Renal cortex interstitium (tissue), 11 donors: ENCODE results near the gene RBM4. TPM values are rescaled to one million over a fixed set of nuclear protein-coding genes. Genes with fewer than 3 reads are reported as not detected.
A peak's percentile ranks its signal among the peaks of the same experiment; 100 is the strongest.

Experiments
- DNase-seq, 11 donors: peaks; one replicate each; pipeline ENCODE4 v3.0.0-alpha.2; 2013; ENCODE audit warnings: low read depth in 9 of 11, low spot score in 4 of 11; ENCODE audit errors: extremely low read depth in 1 of 11
- polyA plus RNA-seq, 3 donors: library from polyadenylated mRNA; unstranded; fragments of 120-200 nt; gene quantifications; one replicate each; pipeline ENCODE4 v1.2.1, GENCODE V29; 2013; ENCODE audit not compliant: insufficient read length in 3 of 3

Gene RBM4
- polyA plus RNA-seq, 3 donors, result 227 to 261 (median 261) TPM

DNA sequence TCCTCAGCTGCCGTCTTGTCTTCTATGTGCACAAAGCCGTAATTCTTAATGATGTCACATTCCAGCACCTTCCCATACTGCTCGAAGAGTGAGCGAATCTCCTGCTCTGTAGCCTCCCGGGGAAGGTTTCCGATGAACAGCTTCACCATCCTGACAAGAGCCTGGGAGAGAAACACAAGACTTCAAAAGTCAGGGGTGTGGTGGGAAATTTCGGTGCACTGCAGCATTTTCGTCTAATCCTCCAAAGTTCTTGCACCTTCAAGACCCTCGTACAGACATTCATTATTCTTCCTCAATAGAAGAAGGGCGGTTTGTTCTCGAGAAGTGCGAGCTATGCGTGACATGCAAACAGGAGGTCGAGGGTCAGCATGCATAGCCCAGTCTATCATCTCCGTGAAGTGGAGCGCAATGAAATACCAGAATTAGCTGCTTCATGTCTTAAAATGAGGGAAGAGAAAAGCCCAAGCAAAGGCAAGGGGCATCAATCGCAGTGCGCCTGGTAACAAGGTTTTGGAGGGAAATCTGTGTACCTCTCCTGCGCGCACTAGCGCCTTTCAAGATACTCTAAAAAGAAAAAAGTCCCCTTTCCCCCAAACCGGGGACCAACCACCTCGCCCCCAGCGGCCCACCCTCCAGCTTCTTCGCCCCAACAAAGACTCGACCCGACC is 38.6 kb downstream of the RBM4 start:
- DNase-seq, result peak in 2 of 11 donors; percentile 5 to 7

DNA sequence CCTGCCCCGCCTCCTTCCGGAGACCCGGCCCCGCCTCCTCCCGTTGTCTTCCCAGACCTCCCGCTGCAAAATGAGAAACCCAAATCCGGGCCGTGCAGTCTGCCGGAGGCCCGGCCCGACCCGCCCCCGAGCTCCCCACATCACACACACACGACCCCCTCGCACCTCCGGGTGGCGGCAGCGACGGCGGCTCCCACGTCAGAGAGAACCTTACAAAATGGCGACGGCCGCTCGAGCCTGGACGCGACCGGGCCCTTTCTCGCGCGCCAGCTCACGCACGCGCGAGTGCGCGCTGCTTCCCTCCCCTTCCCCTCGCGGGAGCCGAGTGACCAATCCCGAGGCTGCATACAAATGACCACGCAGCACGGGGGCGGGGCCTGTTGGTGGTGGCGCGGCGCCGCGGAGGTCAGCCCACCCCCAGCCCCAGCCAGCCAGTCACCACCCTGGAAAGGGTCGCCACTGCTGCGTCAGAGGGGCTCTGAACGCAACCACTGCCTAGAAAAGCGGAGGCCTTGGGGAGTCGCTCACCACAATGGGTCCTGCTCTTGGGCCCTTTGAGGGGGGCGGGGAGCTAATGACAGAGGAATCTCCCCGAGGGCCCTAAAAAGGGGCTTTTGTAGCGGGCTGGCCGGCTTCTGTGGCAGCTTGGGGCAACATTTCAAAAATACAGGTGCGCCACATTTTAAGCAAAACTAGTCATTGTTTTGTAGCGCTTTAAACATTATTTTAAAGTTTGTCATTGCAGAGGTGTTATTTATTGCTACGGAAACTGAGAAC is 39.3 kb downstream of the RBM4 start, which contains the start of gene RBM4B:
Gene RBM4B, minus strand, starts transcription at position 289 of the 777 bp plus-strand sequence. CDS start 808 bp downstream, outside the sequence.
- peak; percentile 88 to 95 (median 94) for DNase-seq

DNA sequence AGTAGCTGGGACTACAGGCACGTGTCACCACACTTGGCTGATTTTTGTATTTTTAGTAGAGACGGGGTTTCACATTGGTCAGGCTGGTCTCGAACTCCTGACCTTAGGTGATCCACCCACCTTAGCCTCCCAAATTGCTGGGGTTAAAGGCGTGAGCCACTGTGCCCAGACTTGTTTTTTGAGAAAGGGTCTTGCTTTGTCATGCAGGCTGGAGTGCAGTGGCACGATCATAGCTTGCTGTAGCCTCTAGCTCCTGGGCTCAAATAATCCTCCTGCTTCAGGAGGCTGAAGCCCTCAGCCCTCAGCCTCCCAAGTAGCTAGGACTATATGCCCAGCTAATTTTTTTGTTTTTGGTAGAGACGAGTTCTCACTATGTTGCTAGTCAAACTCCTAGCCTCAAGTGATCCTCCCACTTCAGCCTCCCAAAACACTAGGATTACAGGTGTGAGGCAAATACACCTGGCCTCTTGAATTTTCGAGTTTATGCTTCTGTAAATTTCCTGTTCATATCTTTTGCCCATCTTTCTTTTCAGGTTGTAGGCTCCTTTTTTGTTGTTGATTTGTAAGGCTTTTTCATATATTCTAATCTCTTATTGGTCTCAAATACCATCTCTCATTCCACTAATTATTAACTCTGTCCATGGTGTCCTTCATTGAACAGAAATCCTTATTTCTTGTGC is 42.6 kb downstream of the RBM4 start:
- DNase-seq, result no peak

DNA sequence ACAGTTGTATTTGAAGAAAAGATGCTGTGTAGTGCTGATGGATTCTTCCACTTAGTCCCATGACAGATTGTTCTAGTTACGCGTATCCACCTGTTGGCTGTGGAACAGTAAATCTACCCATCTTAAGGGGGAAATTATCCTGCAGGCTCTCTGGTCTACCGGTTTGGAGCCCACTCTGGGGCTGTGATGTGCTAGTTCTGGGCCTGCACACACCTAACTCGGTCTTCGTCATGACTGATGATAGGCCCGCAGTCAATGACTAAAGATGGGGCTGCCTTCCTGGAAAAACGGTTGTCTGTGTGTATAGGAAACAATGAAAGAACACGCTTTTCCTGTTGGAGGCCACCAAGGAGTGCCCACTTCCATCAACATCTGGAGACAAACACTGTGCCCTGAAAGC is 45.4 kb downstream of the RBM4 start:
- no peak for DNase-seq

DNA sequence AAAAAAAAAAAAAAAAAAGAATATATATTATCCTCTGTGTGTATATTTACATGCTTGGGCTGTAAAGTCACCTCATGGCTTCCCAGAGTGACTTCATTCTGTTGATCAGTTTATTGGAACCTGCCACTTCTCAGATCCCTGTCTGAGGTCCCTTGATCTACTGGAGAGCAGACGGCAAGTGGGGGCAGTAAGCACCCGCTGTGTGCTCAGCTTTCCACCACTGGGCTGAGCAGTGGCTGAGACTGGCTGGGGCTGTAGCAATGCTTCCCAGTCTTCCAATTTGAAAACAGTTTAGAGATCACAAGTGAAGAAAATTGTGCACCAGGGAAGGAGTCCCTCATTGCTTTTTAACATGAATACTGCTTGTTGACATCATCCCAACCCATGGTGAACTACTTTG is 46.1 kb downstream of the RBM4 start:
- DNase-seq, result no peak

DNA sequence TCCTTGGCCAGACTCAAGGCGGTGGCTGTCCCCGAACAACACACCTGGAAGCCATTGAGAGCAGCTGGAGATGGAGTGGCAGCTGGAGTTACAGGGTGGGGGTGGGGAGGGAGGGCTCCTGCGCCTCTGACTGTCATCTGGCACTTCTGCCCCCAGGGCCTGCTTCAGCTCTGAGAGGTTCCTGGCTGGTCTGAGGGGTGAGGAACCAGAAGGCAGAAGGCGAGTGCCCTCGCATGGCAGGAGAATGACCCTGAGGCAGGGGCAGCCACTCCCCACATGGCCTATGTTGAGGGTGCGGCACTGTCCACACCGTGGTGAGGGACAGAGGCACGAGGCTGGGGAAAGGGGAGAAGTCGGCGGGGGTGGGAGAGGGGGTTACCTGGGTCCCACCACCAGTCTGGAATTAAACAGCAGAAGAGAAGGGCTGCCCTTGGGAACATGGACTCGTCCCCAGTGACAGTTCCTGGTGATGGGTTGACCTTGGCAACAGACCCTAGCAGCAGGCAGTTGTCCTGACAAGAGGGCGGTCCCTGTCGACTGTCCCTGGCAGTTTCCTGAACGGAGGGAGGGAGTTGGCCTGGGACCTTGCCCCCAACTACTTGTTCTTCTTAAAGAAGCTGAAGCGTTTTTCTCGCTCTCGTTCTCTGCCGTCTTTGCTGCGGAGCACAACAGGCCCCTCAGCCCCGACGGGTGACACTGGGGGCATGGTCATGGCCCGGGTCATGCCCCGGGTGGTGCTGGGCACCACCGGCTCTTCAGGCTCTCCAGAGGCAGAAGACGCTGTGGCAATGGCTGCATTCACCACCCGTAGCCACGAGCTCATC is 47.0 kb downstream of the RBM4 start:
- no peak for DNase-seq

DNA sequence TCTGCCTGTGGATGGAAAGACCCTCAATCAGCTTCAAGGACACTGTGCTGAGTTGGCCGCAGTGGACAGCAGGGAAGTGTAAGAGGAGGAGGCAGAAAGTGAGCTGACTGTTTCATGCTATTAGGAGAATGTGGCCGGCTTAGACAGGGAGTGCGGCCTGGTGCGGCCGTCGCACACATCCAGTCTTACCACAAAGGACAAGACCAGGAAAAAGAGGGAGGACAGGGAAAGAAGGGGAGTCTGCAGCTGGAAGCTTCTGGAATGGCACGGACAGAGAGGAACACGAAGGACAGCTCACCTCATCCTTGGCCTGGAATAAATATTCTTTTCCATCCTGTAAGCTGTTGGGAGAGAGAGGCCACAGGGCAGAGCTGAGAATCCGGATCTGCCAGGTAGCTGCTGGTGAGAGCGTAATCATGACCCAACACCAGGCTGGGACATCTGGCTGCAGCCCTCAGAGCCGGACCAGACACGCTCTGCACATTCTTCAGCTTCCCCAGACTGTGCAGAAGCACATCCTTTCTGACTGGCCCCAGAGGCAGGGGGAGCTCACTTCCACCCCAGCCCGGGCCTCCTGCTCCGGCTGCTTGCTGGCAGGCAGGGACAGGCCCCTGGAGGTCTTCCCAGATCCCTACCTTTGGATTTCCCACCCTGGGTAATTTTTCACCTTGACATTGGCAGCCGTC is 47.7 kb downstream of the RBM4 start:
- no peak for DNase-seq

DNA sequence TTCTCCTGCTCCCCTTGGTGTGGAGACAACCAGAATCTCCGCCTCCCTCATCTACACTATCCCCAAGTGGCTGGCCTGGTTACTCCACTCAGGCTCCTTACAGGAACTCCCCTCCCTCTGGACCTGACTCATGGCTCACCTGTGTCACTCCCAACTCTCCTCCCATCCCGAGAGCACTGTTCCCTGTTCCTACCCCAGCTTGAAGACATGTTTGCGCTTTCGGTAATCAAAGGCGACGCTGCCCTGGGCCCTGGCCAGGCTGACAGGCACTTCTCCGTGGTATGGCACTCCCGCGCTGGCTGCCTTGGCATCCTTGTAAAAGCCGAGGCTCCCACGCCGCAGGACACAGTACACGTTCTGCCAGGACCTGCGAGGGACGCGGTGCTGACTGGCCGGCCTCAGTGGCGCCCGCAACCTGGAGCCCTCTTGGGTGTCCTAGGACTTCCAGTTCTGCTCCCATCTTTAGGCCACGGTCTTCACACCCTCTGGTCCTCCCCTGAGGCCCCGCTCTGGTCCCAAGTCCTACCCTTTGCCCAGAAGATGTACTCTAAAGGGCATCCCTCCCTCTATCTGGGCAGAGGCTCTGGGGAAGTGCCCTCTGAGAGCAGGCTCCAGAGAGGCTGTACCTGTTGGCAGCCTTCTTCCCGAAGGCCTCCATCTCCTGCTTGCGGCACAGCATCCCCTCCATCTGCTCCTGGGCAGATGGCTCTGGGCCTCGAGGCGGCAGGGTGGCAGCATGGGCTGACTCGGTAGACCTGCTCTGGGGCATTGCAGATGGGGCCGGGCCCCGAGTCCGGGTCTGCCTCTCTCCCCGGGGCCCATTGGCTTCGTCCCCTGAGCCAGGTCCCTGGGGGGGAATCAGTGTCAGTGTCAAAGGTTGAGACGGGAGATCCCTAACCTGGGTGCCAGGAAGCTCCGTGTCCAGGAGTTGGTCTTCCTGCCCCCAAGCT is 48.6 kb downstream of the RBM4 start:
- no peak for DNase-seq

DNA sequence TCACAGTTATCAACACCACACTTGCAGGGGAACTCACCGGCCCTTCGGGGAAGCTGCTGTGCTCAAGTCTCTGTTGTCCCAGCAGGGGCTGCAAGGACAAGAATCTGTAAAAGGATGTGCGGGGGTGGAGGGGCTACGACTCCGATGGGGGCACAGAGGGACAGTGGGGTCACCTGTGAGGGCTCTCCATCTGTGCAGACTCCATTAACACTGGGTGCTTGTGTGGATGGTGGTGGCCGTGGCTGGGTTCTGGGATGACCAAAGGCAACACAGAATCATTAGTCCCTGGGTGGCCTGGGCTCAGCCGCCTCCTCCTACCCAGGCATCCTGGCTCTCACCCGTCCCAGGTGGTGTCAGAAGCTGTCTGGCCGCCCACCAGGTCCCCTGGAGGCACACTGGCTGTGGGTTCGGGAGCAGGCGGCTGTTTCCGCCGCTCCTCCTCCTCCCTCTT is 49.4 kb downstream of the RBM4 start:
- DNase-seq, result no peak

DNA sequence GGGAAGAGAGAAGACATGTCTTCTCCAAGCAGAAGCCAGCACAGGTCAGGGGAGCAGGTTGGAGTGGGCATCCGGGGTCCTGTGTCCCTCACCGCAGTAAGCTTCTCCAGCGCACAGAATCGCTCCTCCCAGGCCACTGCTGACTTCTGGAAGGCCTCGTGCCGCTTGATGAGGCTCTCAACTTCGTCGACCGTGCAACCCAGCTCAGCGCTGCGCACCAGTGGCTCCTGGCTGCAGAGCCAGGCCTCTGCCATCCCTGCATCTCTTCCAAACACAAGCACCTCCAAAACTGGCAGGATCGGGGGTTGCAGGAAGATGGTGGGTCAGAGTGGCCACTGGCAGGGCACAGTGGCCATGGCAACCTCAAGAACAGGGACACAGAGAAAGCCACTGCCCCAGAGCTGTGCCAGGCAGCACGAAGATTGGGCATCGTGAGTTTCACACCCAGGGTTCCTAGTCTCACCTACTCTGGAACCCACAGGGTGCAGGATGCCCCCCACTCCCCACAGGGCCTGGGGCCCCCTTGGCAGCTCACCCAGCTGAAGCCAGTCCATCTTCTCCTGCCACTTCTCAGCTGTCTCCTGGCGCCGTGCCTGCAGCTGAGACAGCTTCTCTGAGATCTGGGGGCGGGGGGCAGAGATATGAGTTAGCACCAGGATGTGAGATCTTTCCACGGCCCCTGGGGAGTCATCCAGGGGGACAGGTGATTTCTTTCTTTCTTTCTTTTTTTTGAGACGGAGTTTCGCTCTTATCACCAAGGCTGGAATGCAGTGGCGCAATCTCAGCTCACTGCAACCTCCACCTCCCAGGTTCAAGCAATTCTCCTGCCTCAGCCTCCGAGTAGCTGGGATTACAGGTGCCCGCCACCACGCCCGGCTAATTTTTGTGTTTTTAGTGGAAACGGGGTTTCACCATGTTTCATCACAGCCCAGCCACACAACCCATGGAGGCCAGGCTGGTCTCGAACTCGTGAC is 50.3 kb downstream of the RBM4 start:
- DNase-seq, result no peak

DNA sequence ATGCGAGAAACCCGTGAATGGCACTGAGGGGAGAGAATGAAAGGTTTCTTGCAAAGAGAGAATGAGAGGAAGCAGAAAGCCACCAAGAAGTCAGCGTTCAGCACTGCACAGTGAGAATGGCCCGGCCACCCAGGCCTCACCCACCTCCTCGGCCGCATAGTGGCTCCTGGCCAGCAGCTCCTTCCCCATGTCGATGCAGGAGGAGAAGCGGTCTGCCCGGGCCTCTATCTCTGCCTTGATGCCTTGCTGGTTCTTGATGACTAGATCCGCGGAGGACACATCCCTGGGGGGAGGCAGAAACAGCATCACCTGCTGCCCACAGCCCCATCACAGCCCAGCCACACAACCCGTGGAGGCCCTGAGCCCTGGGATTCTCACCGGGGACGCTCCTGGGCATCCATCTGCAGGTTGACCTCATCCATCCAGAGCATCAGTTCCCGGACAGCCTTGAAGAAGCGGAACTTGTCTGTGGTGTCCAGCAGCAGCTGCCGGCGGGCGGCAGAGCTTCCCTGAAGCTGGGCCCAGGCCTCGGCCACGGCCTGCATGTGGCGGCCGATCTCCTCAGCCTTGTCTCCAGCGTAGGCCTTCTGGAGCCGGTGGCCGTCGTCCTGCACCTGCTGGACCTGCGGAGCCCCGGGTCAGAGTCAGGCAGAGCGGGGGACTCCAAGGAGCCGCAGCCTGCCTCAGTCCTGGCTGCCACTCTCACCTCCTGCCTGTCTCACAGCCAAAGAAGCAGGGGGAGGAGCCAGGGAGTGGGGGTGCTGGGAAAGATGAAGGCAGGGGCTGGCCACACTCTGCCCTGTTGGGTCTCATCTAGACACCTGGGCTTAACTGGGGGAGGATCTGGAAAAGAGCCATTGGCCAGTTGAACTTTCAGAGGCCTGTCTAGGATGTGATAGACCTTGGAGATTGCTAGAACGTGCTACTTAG is 51.4 kb downstream of the RBM4 start:
- DNase-seq, result no peak

DNA sequence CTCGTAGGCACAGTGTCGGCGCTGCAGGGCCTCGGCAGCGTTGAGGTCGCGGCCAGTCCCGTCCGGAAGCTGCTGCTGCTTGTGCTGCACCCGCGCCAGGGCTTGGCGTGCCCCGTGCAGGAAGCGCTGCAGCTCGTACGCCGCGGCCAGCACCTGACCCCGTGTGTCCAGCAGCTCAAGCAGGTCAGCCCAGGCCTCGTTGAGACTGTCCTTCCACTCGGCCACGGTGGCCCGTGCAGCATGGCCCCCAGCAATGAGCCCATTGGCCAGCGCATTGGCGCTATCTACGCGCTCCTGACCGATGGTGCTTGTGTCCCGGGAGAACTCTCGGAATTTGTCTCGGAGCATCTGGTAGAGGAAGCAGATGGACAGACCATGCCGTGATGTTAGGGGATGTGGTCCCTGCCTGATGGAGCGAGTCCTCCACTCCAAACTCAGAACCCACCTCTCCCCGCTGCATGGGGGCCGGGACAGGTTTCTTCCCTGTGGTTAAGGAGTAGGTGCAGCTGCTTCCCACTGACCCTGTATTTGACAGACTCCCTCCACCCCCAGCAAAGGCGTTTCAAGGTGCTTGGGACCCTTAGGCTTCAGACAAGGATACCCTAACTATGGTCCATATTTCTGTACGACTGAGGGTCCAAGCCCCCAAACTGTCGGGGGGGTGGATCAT is 52.9 kb downstream of the RBM4 start:
- DNase-seq, result no peak

DNA sequence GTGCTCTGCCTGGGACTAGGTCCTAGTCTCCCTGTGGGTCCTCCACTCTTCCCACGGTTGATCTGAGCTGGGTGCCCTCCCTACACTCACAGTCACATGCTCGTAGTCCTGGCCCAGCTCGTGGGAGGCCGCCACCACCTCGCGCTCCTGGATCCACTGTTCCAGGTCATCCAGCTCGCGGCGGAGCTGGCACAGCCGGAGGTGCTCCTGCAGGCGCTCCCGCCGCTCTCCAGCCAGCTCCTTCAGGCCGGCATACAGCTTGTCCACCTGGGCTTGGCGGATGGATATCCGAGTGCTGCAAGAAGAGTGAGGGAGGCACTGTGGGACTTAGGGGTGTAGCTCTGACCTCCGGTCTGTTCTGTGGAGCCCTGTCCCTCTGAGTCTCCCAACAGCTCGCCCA is 53.9 kb downstream of the RBM4 start:
- no peak for DNase-seq

DNA sequence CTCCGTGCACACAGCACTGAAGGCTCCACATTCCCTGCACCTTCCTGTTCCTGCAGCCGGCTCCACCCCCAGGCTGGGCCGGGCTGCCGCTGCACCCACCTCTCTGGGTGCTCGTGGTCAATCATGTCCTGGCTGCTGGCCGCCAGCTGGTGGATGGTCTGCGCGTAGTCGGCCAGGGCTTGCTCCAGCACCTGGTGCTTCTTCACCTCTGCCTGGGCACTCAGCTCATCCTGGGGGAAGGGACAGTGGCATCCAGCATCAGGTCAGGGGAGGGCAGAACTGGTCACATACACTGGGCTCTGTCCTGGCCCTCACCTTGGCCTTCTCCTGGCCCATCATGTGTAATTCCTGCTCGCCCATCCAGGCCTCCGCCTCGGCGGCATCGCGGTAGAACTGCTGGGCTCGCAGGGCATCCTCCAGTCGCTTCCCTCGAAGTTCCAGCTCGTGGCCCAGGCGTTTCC is 54.4 kb downstream of the RBM4 start:
- no peak for DNase-seq
